NCI-H69 (cell line): ENCODE measurements around the gene EPHB6.

Source experiments
- DNase-seq: peaks from one replicate; lab custom pipeline; 2025; lab: John Stamatoyannopoulos, UW

Gene EPHB6

GRCh38 chr7:142854372-142855113 lies at the start of gene EPHB6:
Gene EPHB6, plus strand, starts transcription at chr7:142855076. Its CDS starts 8,152 bp downstream, at chr7:142863228.
- peak; percentile 82 for DNase-seq

GRCh38 chr7:142805350-142806021 lies 49.4 kb upstream of the EPHB6 start:
- DNase-seq: no peak

GRCh38 chr7:142806022-142806356 lies 48.9 kb upstream of the EPHB6 start:
- DNase-seq: no peak

- no peak for DNase-seq
These were observed 47.9 kb upstream of the EPHB6 start for GRCh38 chr7:142806957-142807356.

GRCh38 chr7:142807855-142808460 lies 46.9 kb upstream of the EPHB6 start:
- no peak for DNase-seq

GRCh38 chr7:142808461-142808801 lies 46.4 kb upstream of the EPHB6 start:
- DNase-seq: no peak

- no peak for DNase-seq
These were observed 45.9 kb upstream of the EPHB6 start for GRCh38 chr7:142808802-142809583.

GRCh38 chr7:142809671-142810070 lies 45.2 kb upstream of the EPHB6 start:
- DNase-seq: no peak

- DNase-seq: peak; percentile 64
These were observed 43.6 kb upstream of the EPHB6 start for GRCh38 chr7:142811154-142811737.

- DNase-seq: peak; percentile 11
These were observed 42.2 kb upstream of the EPHB6 start for GRCh38 chr7:142812437-142813215.

- DNase-seq: peak; percentile 37
These were observed 41.6 kb upstream of the EPHB6 start for GRCh38 chr7:142813226-142813625.

GRCh38 chr7:142813699-142814098 lies 41.2 kb upstream of the EPHB6 start:
- DNase-seq: no peak

GRCh38 chr7:142814451-142814850 lies 40.4 kb upstream of the EPHB6 start:
- no peak for DNase-seq

GRCh38 chr7:142815134-142815533 lies 39.7 kb upstream of the EPHB6 start:
- DNase-seq: no peak

GRCh38 chr7:142817506-142817905 lies 37.4 kb upstream of the EPHB6 start:
- DNase-seq: no peak

- DNase-seq: no peak
These were observed 35.3 kb upstream of the EPHB6 start for GRCh38 chr7:142819530-142819929.

GRCh38 chr7:142822714-142823113 lies 32.2 kb upstream of the EPHB6 start:
- DNase-seq: no peak

- no peak for DNase-seq
These were observed 26.9 kb upstream of the EPHB6 start for GRCh38 chr7:142827951-142828500.

GRCh38 chr7:142832417-142832816 lies 22.5 kb upstream of the EPHB6 start:
- DNase-seq: no peak

GRCh38 chr7:142833174-142834048 lies 21.5 kb upstream of the EPHB6 start:
- no peak for DNase-seq
